DND-41 (cell line): ENCODE results near the gene RPL41.
A peak's percentile ranks its signal among the peaks of the same experiment; 100 is the strongest.

Experiments used
- ATAC-seq: fragments of 200-7000 bp; cut with Tn5 transposase; 3 replicates; pipeline ENCODE4 v1.9.1; 2021; ENCODE audit warnings: low read depth; ENCODE audit not compliant: insufficient read depth
- DNase-seq: peaks from one replicate; pipeline ENCODE4 v3.0.0-alpha.2; 2020
- H2AFZ ChIP-seq: 2 replicates; pipeline ENCODE4 v1.6.0; 2012; ENCODE audit warnings: low read depth, low read length
- H3K27ac ChIP-seq: 2 replicates; pipeline ENCODE4 v1.5.1; 2012; ENCODE audit warnings: low read length, inconsistent platforms
- H3K27me3 ChIP-seq: fragments of 200-600 bp; sonication (generic); 2 replicates; pipeline ENCODE4 v1.6.0; 2012; ENCODE audit warnings: low read length, mild to moderate bottlenecking, inconsistent platforms; ENCODE audit not compliant: insufficient read depth, poor library complexity
- H3K36me3 ChIP-seq: 2 replicates; pipeline ENCODE4 v1.5.1; 2012; ENCODE audit warnings: low read length, inconsistent platforms; ENCODE audit not compliant: insufficient read depth
- H3K4me1 ChIP-seq: 2 replicates; pipeline ENCODE4 v1.5.1; 2012; ENCODE audit warnings: mild to moderate bottlenecking, low read length; ENCODE audit not compliant: insufficient read depth
- H3K4me2 ChIP-seq: 2 replicates; pipeline ENCODE4 v1.6.0; 2012; ENCODE audit warnings: mild to moderate bottlenecking, moderate library complexity, low read length, inconsistent platforms; ENCODE audit not compliant: insufficient read depth
- H3K4me3 ChIP-seq, 2 experiments: fragments of 200-600 bp in 1 of 2; shearing (Covaris generic) in 1 of 2; 2 replicates each; pipeline ENCODE4 v1.5.1; 2012 to 2016; ENCODE audit warnings: inconsistent platforms in 2 of 2, low read length in 2 of 2, mild to moderate bottlenecking in 2 of 2, low read depth in 1 of 2, moderate library complexity in 1 of 2
- H3K79me2 ChIP-seq: 2 replicates; pipeline ENCODE4 v1.6.0; 2012; ENCODE audit warnings: low read length, inconsistent platforms; ENCODE audit not compliant: insufficient read depth
- H3K9ac ChIP-seq: 2 replicates; pipeline ENCODE4 v1.6.0; 2012; ENCODE audit warnings: low read depth, mild to moderate bottlenecking, inconsistent platforms, low read length, moderate library complexity
- H3K9me3 ChIP-seq: 2 replicates; pipeline ENCODE4 v1.5.1; 2012; ENCODE audit warnings: low read length, moderate library complexity, mild to moderate bottlenecking, inconsistent platforms; ENCODE audit not compliant: insufficient read depth, severe bottlenecking
- H4K20me1 ChIP-seq: 2 replicates; pipeline ENCODE4 v1.6.0; 2012; ENCODE audit warnings: low read length; ENCODE audit not compliant: insufficient read depth
- EZH2 ChIP-seq: IDR thresholded peaks from 3 replicates; pipeline ENCODE4 v1.6.1; 2012; ENCODE audit warnings: borderline replicate concordance, low read depth, mild to moderate bottlenecking, moderate library complexity, low read length, inconsistent platforms; ENCODE audit not compliant: severe bottlenecking
- TF ChIP-seq, protein P1 (sequence below): IDR thresholded peaks from 2 replicates; pipeline ENCODE4 v1.5.1; 2012; ENCODE audit warnings: borderline replicate concordance, low read length, moderate library complexity, mild to moderate bottlenecking; ENCODE audit not compliant: poor library complexity, severe bottlenecking; ENCODE audit errors: extremely low read depth

RPL41 gene

DNA sequence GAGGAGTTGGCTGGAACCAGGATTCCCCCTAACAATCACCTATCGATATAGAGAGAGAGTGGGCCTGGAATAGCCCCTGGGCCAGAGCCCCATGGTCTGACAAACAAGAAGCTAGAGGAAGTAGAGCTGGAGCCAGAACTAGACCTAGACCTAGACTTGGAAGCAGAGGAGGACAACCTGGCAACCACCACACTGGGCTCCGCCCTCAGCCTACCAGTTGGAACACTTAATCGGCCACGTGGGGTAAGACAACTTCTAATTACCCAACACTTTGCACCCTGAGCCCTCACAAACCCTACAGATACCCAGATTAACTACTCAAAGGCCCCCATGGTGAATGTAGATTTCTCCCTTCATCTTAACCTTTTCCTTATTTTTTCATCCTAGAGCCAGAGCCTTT lies 16.6 kb upstream of the RPL41 start:
- peaks cover 23% of the 10 kb centered on the region for H3K4me1 ChIP-seq
- no peak overlapping the region for H3K27ac ChIP-seq
- no peak overlapping the region for H3K4me2 ChIP-seq
- peaks cover 5% of the 10 kb centered on the region for H3K27me3 ChIP-seq
- no peak overlapping the region for H3K4me3 ChIP-seq
- H3K36me3 ChIP-seq, result peaks cover 4% of the 10 kb centered on the region; the same call in 1 of the 2 replicates
- H4K20me1 ChIP-seq, result 0 out of 2 replicates have a peak, but pooled peaks cover under 1% of the 10 kb centered on the region
- DNase-seq, result no peak
- no peak overlapping the region for H3K9ac ChIP-seq
- H3K9me3 ChIP-seq, result no peaks in the 10 kb centered on the region
- no peak for ATAC-seq
- no peak for TF ChIP-seq EZH2
- TF ChIP-seq, protein P1, sequence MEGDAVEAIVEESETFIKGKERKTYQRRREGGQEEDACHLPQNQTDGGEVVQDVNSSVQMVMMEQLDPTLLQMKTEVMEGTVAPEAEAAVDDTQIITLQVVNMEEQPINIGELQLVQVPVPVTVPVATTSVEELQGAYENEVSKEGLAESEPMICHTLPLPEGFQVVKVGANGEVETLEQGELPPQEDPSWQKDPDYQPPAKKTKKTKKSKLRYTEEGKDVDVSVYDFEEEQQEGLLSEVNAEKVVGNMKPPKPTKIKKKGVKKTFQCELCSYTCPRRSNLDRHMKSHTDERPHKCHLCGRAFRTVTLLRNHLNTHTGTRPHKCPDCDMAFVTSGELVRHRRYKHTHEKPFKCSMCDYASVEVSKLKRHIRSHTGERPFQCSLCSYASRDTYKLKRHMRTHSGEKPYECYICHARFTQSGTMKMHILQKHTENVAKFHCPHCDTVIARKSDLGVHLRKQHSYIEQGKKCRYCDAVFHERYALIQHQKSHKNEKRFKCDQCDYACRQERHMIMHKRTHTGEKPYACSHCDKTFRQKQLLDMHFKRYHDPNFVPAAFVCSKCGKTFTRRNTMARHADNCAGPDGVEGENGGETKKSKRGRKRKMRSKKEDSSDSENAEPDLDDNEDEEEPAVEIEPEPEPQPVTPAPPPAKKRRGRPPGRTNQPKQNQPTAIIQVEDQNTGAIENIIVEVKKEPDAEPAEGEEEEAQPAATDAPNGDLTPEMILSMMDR, result no peak
- H2AFZ ChIP-seq, result no peak overlapping the region
- peaks cover 9% of the 10 kb centered on the region for H3K79me2 ChIP-seq

DNA sequence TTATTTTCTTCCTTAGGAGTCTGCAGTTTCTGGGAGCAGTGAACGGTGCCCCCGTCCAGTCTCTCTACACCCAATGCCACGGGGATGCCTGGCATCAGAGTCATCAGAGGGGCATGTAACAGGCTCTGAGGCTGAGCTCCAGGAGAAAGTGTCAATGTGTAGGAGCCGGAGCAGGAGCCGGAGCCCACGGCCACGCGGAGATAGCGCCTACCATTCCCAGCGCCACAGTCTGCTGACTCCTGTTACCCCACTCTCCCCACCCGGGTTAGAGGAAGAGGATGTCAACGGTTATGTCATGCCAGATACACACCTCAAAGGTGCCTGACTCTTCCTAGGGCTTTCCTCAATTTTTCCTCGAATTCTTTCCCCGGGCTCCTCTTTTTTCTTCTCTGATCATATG lies 15.4 kb upstream of the RPL41 start:
- peaks cover 16% of the 10 kb centered on the region for H3K36me3 ChIP-seq
- no peak overlapping the region for H3K4me2 ChIP-seq
- peaks cover 13% of the 10 kb centered on the region for H4K20me1 ChIP-seq
- no peak overlapping the region for H2AFZ ChIP-seq
- H3K79me2 ChIP-seq, result peaks cover 22% of the 10 kb centered on the region
- H3K27me3 ChIP-seq, result peaks cover 4% of the 10 kb centered on the region
- no peaks in the 10 kb centered on the region for H3K9me3 ChIP-seq
- ATAC-seq, result no peak
- H3K4me3 ChIP-seq, result no peak overlapping the region
- no peak for DNase-seq
- no peak overlapping the region for H3K9ac ChIP-seq
- TF ChIP-seq EZH2, result no peak
- TF ChIP-seq, protein P1, result no peak
- no peak overlapping the region for H3K27ac ChIP-seq
- peaks cover 33% of the 10 kb centered on the region for H3K4me1 ChIP-seq

DNA sequence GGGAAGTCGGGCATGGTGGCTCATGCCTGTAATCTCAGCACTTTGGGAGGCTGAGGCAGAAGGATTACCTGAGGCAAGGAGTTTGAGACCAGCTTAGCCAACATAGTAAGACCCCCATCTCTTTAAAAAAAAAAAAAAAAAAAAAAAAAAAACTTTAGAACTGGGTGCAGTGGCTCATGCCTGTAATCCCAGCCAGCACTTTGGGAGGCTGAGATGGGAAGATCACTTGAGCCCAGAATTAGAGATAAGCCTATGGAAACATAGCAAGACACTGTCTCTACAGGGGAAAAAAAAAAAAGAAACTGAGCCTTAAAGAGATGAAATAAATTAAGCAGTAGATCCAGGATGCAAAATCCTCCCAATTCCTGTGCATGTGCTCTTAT lies 13.8 kb upstream of the RPL41 start:
- Histone ChIP-seq H3K4me3 (no peak overlapping the region), H3K27ac (peak overlapping the region; percentile 86), H3K4me1 (peaks cover 47% of the 10 kb centered on the region), H2AFZ (peak overlapping the region; percentile 79; the same call in 1 of the 2 replicates), H3K27me3 (no peaks in the 10 kb centered on the region), H4K20me1 (peaks cover 29% of the 10 kb centered on the region), H3K79me2 (peaks cover 38% of the 10 kb centered on the region), H3K9ac (peak overlapping the region; percentile 94; the same call in 1 of the 2 replicates), H3K9me3 (no peaks in the 10 kb centered on the region), H3K4me2 (peak overlapping the region; percentile 80), H3K36me3 (peaks cover 32% of the 10 kb centered on the region)
- TF ChIP-seq, protein P1, result no peak
- TF ChIP-seq EZH2, result no peak
- no peak for ATAC-seq
- no peak for DNase-seq
